HEK293T (cell line): ENCODE data around the gene LRRC28.

Experiments
- CTBP1 ChIP-seq: fragments of 450-650 bp; IDR thresholded peaks from 2 replicates; pipeline ENCODE4 v1.6.1; 2016; ENCODE audit warnings: borderline replicate concordance
- ELF4 ChIP-seq: fragments of 450-650 bp; IDR thresholded peaks from 2 replicates; pipeline ENCODE4 v1.6.1; 2017; ENCODE audit warnings: antibody characterized with exemption
- FOXA1 ChIP-seq: fragments of 450-650 bp; IDR thresholded peaks from 2 replicates; pipeline ENCODE4 v1.6.1; 2016; ENCODE audit warnings: mild to moderate bottlenecking
- FOXM1 ChIP-seq: fragments of 450-650 bp; IDR thresholded peaks from 2 replicates; pipeline ENCODE4 v1.6.1; 2017; ENCODE audit warnings: mild to moderate bottlenecking, borderline replicate concordance
- HDGF ChIP-seq: fragments of 450-650 bp; IDR thresholded peaks from 2 replicates; pipeline ENCODE4 v1.6.1; 2017; ENCODE audit warnings: antibody characterized with exemption, borderline replicate concordance
- LEF1 ChIP-seq: fragments of 450-650 bp; IDR thresholded peaks from 2 replicates; pipeline ENCODE4 v1.6.1; 2017; ENCODE audit warnings: mild to moderate bottlenecking, borderline replicate concordance
- SP1 ChIP-seq: fragments of 450-650 bp; IDR thresholded peaks from 2 replicates; pipeline ENCODE4 v1.6.1; 2017
- ZNF384 ChIP-seq: fragments of 450-650 bp; IDR thresholded peaks from 2 replicates; pipeline ENCODE4 v1.6.1; 2016

GRCh38 chr15:99438224-99438585, 186.9 kb downstream of the LRRC28 start:
- no peak for TF ChIP-seq ELF4
- no peak for TF ChIP-seq HDGF
- TF ChIP-seq FOXA1 = no peak
- TF ChIP-seq ZNF384 = no peak
- TF ChIP-seq SP1 = no peak
- no peak for TF ChIP-seq LEF1
- no peak for TF ChIP-seq FOXM1
- no peak for TF ChIP-seq CTBP1
